ENCODE results near the gene KLK3.

Gene KLK3

DNA sequence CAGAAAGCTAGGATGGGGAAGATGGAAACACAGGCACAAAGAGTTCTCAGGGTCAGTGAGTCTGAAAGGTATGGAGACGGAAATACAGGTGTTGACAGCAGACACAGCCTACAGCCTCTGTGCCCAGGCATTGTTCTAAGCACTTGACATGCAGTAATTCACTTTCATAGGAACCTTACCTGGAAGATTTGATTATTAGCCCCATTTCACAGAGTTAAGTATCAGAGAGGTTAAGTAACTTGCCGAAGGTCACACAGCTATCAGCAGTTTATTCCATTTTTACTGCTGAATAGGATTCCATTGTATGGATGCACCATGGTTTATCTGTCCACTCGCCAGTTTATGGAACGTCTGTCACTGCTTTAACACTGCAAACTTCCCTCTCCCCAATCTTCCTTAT lies 43.3 kb downstream of the KLK3 start:
- Mint-ChIP-seq H3K4me3 (no peak overlapping the region), H3K27ac (no peak overlapping the region), H3K27me3 (ENCODE audit: low read depth) (peaks cover 37% of the 10 kb centered on the region), H3K4me1 (no peaks in the 10 kb centered on the region), H3K9me3 (peaks cover 2% of the 10 kb centered on the region), H3K36me3 (ENCODE audit: low read depth) (no peaks in the 10 kb centered on the region)
- TF ChIP-seq, protein P1, sequence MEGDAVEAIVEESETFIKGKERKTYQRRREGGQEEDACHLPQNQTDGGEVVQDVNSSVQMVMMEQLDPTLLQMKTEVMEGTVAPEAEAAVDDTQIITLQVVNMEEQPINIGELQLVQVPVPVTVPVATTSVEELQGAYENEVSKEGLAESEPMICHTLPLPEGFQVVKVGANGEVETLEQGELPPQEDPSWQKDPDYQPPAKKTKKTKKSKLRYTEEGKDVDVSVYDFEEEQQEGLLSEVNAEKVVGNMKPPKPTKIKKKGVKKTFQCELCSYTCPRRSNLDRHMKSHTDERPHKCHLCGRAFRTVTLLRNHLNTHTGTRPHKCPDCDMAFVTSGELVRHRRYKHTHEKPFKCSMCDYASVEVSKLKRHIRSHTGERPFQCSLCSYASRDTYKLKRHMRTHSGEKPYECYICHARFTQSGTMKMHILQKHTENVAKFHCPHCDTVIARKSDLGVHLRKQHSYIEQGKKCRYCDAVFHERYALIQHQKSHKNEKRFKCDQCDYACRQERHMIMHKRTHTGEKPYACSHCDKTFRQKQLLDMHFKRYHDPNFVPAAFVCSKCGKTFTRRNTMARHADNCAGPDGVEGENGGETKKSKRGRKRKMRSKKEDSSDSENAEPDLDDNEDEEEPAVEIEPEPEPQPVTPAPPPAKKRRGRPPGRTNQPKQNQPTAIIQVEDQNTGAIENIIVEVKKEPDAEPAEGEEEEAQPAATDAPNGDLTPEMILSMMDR (IDR thresholded peaks at IDR 0.05; ENCODE audit: unreplicated experiment in 3 of 3): no peak

DNA sequence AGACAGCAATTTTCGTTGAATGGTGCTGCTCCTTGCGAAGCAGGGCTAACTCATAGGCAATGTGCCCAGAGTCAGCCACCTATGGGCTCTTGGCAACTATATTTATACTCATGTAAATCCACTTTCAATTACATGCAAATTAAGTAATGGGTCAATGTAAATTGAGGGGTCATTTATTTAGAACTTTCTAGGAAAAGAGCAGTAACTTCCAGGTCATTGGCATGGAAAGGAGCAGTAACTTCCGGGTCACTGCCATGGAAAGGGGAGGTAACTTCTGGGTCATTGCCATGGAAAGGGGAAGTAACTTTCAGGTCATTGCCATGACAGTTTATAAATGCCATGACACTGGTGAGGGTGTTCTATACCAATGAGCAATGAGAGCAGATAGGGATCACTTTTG lies 44.9 kb downstream of the KLK3 start:
- Mint-ChIP-seq H3K4me3 (no peak overlapping the region), H3K27me3 (ENCODE audit: low read depth) (peaks cover 30% of the 10 kb centered on the region), H3K9me3 (no peaks in the 10 kb centered on the region), H3K36me3 (ENCODE audit: low read depth) (no peaks in the 10 kb centered on the region), H3K4me1 (no peaks in the 10 kb centered on the region), H3K27ac (no peak overlapping the region)
- TF ChIP-seq, protein P1 (IDR thresholded peaks at IDR 0.05; ENCODE audit: unreplicated experiment in 3 of 3): no peak

DNA sequence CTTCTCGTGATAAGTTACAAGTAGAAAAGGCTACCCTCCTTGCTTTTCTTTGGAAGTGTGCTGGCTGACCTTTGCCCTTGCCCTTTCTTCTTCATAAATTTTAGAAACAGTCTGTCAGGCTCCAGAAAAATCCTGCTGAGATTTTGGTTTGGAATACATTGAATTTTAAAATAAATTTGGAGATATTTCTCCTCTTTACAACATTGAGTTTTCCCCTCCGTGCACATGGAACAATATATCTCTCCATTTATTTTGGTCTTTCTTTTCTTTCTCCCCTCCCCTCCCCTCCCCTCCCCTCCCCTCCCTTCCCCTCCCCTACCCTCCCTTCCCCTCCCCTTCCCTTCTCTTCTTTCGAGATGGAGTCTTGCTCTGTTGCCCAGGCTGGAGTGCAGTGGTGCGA lies 47.9 kb downstream of the KLK3 start:
- Mint-ChIP-seq H3K4me3 (no peak overlapping the region), H3K36me3 (ENCODE audit: low read depth) (no peaks in the 10 kb centered on the region), H3K4me1 (no peaks in the 10 kb centered on the region), H3K27ac (no peak overlapping the region), H3K9me3 (no peaks in the 10 kb centered on the region), H3K27me3 (ENCODE audit: low read depth) (peaks cover 26% of the 10 kb centered on the region)
- TF ChIP-seq, protein P1 (IDR thresholded peaks at IDR 0.05; ENCODE audit: unreplicated experiment in 3 of 3): no peak

DNA sequence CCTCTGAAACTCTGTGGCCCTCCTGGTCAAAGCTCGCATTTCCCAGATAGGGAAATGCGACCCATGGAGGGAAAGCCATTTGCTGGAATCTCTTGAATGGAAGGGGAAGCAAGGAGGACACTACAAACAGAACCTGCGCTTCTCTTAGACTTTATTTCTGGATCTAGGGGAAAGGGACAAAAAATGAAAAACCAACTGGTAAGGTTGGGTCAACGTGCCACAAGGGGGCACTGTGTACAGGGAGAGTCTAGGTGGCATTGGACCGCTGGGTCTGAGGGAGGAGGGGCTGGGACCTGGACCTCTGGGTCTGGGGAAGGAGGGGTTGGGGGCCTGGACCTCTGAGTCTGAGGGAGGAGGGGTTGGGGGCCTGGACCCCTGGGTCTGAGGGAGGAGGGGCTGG lies 51.5 kb downstream of the KLK3 start:
- Mint-ChIP-seq H3K4me1 (no peaks in the 10 kb centered on the region), H3K4me3 (no peak overlapping the region), H3K36me3 (ENCODE audit: low read depth) (no peaks in the 10 kb centered on the region), H3K27me3 (ENCODE audit: low read depth) (peaks cover 14% of the 10 kb centered on the region), H3K9me3 (no peaks in the 10 kb centered on the region), H3K27ac (no peak overlapping the region)
- TF ChIP-seq, protein P1 (IDR thresholded peaks at IDR 0.05; ENCODE audit: unreplicated experiment in 3 of 3): no peak

DNA sequence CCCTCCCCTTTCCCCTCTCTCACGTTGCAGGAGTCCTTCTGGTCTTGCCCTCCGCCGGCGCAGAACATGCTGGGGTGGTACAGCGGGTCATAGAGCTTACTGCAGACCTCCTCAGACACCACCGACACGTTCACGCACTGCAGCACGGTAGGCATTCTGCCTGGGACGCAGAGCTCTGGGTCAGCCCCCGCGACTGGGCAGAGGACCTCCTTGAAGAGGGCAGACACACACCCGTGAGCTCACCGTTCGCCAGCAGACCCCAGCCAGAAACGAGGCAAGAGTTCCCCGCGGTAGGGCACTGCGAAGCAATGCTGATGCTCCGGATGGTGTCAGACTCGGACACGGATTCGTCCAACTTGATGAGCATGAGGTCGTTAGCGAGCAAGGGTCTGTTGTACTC lies 53.6 kb downstream of the KLK3 start:
- peaks cover 6% of the 10 kb centered on the region for H3K4me1 Mint-ChIP-seq
- H3K4me3 Mint-ChIP-seq: peak overlapping the region in 1 of 3 experiments; percentile 21
- TF ChIP-seq, protein P1 (IDR thresholded peaks at IDR 0.05; ENCODE audit: unreplicated experiment in 3 of 3): no peak
- H3K27ac Mint-ChIP-seq: no peak overlapping the region
- H3K9me3 Mint-ChIP-seq: no peaks in the 10 kb centered on the region
- H3K36me3 Mint-ChIP-seq (ENCODE audit: low read depth): no peaks in the 10 kb centered on the region
- peaks cover 14% of the 10 kb centered on the region for H3K27me3 Mint-ChIP-seq (ENCODE audit: low read depth)

DNA sequence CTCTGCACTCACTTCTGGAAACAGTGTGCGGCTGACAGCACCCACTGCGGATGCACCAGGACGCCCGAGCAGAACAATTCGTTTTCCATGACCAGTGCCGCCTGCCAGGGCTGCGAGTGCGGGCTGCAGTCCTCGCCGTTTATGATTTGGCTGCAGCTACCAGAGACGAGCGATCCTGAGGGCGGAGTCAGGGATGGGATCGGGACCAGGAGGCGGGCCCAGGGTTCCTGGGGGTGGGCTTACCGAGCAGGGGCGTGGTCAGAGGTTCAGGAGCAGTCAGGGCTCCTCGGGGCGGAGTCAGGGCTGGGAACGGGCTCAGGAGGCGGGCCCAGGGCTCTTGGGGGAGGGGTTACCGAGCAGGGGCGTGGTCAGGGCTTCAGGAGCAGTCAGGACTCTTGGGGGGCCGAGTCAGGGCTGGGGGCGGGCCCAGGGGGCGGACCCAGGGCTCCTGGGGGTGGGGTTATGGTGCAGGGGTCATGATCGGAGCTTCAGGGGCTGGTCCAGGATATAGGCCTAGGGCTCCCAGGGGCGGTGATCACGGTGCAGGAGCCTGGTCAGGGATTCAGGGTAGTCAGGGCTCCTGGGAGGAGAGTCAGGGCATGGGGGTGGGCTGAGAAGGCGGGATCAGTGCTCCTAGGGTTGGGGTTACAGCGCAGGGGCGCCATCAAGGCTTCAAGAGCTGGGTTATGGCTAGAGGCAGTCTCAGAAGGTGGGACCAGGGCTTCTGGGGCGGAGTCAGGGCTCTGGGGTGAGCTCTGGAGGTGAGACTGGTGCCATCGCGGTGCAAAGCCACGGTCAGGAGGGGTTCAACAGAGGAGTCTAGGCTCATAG lies 54.7 kb downstream of the KLK3 start:
- Mint-ChIP-seq H3K27ac (no peak overlapping the region), H3K36me3 (ENCODE audit: low read depth) (no peaks in the 10 kb centered on the region), H3K4me1 (peaks cover 6% of the 10 kb centered on the region), H3K27me3 (ENCODE audit: low read depth) (peaks cover 14% of the 10 kb centered on the region), H3K4me3 (peak overlapping the region; percentile 44 to 65 (median 63)), H3K9me3 (no peaks in the 10 kb centered on the region)
- TF ChIP-seq, protein P1 (IDR thresholded peaks at IDR 0.05; ENCODE audit: unreplicated experiment in 3 of 3): no peak
